Measurements from ENCODE around the gene TRAM2.

Gene TRAM2, protein sequence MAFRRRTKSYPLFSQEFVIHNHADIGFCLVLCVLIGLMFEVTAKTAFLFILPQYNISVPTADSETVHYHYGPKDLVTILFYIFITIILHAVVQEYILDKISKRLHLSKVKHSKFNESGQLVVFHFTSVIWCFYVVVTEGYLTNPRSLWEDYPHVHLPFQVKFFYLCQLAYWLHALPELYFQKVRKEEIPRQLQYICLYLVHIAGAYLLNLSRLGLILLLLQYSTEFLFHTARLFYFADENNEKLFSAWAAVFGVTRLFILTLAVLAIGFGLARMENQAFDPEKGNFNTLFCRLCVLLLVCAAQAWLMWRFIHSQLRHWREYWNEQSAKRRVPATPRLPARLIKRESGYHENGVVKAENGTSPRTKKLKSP

DNA sequence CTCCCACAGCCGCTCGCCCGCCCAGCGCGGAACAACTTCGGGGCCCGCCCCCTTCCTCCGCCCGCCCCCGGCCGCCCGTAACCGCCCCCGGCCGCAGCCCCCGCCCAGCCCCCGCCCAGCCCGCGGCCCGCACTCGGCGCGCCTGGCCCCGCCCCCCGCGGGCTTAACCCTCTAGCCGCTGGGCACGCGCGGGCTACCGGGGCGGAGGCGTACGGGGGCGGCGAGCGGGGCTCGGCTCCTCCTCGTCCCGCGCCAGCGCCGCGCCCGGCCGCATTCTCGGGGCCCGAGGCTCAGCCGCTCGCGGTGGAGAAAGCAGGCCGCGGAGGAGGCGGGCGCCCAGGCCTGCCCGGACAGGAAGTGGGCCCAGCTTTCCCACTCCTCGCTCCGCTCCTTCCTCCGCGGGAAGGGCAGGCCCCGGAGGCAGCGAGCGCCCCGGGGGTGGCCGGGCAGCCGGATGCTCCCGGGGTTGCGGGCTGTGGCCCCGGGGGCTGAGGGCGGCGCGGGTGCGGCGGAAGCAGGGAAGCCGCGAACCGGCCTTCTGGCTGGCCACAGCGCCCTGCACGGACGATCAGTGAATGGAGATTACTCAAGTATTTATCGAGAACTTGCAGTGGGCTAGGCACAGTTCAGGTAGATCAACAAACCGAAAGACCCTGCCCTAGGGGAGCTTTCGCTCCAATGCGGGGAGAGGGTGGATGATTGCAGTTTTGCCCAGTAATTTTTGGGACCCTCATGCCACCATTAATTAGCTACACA lies at the start of gene TRAM2:
TSS of gene TRAM2 (minus strand) at position 39 of the 756 bp plus-strand sequence. CDS start 145 bp downstream, outside the sequence.
- Mint-ChIP-seq H3K27ac (peak within 1 kb of the TSS; percentile 76), H3K4me3 (peak within 1 kb of the TSS; percentile 89), H3K36me3 (ENCODE audit: low read depth) (peaks cover 5% of the 10 kb centered on the region), H3K4me1 (ENCODE audit: low read depth) (peaks cover 28% of the 10 kb centered on the region), H3K9me3 (no peaks in the 10 kb centered on the region), H3K27me3 (ENCODE audit: low read depth) (peaks cover 24% of the 10 kb centered on the region)

DNA sequence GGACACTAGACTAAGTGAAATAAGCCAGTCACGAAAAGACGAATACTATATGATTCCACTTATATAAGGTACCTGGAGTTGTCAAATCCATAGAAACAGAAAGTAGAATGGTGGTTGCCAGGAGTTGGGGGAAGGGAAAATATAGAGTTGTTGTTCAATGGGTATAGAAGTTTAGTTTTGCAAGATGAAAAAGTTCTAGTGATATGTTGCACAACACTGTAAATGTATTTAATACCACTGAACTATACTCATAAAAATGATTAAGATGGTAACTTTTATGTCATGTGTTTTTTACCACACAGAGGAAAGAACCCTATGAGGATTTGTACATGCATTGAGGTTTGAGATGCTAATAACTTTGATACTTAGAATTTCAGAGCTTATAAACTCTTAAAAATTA lies 46.0 kb upstream of the TRAM2 start:
- Mint-ChIP-seq H3K27me3 (ENCODE audit: low read depth) (peaks cover 31% of the 10 kb centered on the region), H3K4me1 (ENCODE audit: low read depth) (no peaks in the 10 kb centered on the region), H3K36me3 (ENCODE audit: low read depth) (no peaks in the 10 kb centered on the region), H3K27ac (no peak overlapping the region), H3K4me3 (no peak overlapping the region), H3K9me3 (no peaks in the 10 kb centered on the region)

DNA sequence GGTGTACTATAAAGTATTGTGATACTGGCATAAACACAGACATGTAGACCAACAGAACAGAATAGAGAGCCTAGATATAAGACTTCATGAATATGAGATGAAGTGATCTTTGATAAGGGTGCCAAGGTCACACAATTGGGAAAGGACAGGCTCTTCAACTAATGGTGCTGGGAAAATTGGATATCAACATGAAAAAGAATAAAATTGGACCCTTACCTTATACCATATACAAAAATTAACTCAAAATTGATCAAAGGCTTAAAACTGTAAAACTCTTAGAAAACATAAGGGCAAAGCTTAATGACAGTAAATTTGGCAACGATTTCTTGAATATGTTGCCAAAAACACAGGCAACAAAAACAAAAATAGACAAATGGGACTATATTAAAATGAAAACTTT lies 44.8 kb upstream of the TRAM2 start:
- no peak overlapping the region for H3K27ac Mint-ChIP-seq
- H3K4me1 Mint-ChIP-seq (ENCODE audit: low read depth) = no peaks in the 10 kb centered on the region
- no peaks in the 10 kb centered on the region for H3K9me3 Mint-ChIP-seq
- H3K27me3 Mint-ChIP-seq (ENCODE audit: low read depth) = peaks cover 36% of the 10 kb centered on the region
- no peaks in the 10 kb centered on the region for H3K36me3 Mint-ChIP-seq (ENCODE audit: low read depth)
- no peak overlapping the region for H3K4me3 Mint-ChIP-seq

- Mint-ChIP-seq H3K27ac (no peak overlapping the region), H3K9me3 (no peaks in the 10 kb centered on the region), H3K4me1 (ENCODE audit: low read depth) (no peaks in the 10 kb centered on the region), H3K4me3 (no peak overlapping the region), H3K36me3 (ENCODE audit: low read depth) (no peaks in the 10 kb centered on the region), H3K27me3 (ENCODE audit: low read depth) (peaks cover 30% of the 10 kb centered on the region)
Observed at GRCh38 chr6:52620906-52621190, 44.0 kb upstream of the TRAM2 start.

DNA sequence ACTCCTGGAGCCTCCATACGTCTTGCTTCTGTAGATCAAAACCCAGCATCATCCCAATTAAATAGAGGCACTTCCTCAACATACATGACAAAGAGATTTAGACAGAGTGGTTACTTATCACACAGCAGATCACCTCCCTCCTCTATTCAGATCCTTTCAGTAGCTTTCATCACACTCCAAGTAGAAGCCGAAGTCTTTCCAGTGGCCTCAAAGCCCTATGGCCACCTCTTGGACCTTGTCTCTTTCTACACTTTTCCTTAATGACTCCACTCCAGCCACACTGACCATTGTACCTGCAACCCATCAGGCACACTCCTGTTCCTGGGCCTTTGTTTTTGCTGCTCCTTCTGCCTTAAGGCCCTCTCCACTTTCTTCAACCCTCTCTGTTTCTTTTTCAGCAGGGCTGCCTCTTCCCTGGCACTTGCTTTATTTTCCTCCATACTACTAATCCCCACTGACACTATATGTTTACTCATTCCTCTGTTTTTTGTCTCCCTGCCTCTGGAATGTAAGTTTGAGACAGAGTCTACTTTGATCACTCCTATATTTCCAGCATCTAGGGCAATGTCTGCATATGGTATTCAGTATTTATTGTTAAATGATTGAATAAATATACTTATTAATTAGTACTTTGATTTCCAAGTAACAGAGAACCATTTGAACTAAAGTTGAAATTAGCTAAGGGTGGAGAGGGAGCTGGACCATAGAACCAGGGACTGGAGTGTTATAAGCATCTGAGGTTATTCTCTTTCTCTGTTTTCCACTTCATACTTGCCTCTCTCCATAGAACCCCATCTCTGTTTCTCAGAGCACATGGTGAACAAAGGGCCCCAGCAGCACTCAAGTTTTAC lies 43.4 kb upstream of the TRAM2 start:
- H3K27me3 Mint-ChIP-seq (ENCODE audit: low read depth) = peaks cover 24% of the 10 kb centered on the region
- no peaks in the 10 kb centered on the region for H3K9me3 Mint-ChIP-seq
- no peaks in the 10 kb centered on the region for H3K4me1 Mint-ChIP-seq (ENCODE audit: low read depth)
- H3K4me3 Mint-ChIP-seq = no peak overlapping the region
- H3K36me3 Mint-ChIP-seq (ENCODE audit: low read depth) = no peaks in the 10 kb centered on the region
- no peak overlapping the region for H3K27ac Mint-ChIP-seq

- H3K9me3 Mint-ChIP-seq = no peaks in the 10 kb centered on the region
- no peaks in the 10 kb centered on the region for H3K36me3 Mint-ChIP-seq (ENCODE audit: low read depth)
- H3K27me3 Mint-ChIP-seq (ENCODE audit: low read depth) = peaks cover 23% of the 10 kb centered on the region
- no peaks in the 10 kb centered on the region for H3K4me1 Mint-ChIP-seq (ENCODE audit: low read depth)
- no peak overlapping the region for H3K4me3 Mint-ChIP-seq
- H3K27ac Mint-ChIP-seq = no peak overlapping the region
Observed at GRCh38 chr6:52617087-52617486, 40.2 kb upstream of the TRAM2 start.

DNA sequence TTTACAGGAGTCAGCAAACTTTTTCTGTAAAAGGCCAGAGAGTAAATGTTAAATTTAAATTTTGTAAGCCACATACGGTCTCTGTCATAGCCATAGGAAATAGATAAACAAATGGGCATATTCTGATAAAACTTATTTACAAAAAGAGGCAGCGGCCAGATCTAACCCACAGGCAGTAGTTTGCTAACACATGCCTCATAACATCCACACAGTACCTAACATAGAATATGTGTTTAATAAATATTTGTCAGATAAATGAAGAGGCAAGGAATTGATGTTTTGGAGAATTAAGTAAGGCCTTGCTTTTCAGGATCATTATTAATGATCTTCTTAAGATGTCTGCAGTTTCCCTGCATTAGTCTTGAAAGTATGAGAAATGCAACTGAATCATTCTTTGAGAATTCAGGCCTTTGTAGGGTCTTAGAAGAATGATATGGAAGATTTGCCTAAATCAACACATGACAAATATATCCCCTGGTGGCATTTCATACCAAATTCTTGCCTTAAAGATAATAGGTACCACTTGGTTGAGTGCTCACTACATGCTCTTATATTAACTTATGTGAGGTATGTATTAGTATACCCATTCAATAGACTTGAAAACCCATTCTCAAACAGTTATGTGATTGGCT lies 39.3 kb upstream of the TRAM2 start:
- H3K4me1 Mint-ChIP-seq (ENCODE audit: low read depth) = no peaks in the 10 kb centered on the region
- no peaks in the 10 kb centered on the region for H3K9me3 Mint-ChIP-seq
- H3K4me3 Mint-ChIP-seq = no peak overlapping the region
- H3K27ac Mint-ChIP-seq = no peak overlapping the region
- H3K36me3 Mint-ChIP-seq (ENCODE audit: low read depth) = no peaks in the 10 kb centered on the region
- H3K27me3 Mint-ChIP-seq (ENCODE audit: low read depth) = peaks cover 17% of the 10 kb centered on the region

DNA sequence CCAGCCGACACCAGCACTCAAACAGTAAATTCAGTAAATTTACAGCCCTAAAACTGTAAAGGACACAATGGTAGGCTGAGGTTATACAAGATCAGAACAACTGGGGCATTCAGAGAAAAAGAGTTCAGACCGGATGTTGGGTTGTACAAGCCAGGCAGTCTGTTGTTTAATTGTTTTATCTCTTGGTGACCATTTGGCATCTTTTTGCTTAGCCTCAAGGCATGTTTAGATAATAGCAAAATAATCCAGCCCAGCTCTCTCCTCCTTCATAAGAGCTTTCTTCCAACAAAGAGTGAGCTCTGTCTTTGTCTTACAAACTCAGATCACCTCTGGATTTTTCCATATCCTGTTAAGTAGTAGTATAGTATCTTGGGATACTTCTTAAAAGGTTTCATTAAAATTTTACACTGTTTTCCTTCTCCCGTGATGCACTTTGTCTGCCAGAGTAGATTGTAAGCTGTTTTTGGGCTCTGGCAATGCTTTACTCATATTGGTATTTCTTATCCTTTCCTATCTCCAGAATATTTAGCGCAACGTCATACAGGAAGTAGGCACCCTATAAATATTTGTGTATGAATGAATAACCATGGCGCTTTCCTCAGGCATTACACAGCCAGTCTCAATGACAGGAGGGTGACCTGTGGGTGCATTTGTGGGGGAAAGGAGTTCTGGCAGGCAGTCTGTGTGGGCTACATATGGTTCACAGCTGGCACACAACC lies 35.6 kb upstream of the TRAM2 start:
- H3K36me3 Mint-ChIP-seq (ENCODE audit: low read depth) = no peaks in the 10 kb centered on the region
- H3K27me3 Mint-ChIP-seq (ENCODE audit: low read depth) = peaks cover 22% of the 10 kb centered on the region
- no peak overlapping the region for H3K27ac Mint-ChIP-seq
- no peaks in the 10 kb centered on the region for H3K4me1 Mint-ChIP-seq (ENCODE audit: low read depth)
- no peak overlapping the region for H3K4me3 Mint-ChIP-seq
- peaks cover 13% of the 10 kb centered on the region for H3K9me3 Mint-ChIP-seq

DNA sequence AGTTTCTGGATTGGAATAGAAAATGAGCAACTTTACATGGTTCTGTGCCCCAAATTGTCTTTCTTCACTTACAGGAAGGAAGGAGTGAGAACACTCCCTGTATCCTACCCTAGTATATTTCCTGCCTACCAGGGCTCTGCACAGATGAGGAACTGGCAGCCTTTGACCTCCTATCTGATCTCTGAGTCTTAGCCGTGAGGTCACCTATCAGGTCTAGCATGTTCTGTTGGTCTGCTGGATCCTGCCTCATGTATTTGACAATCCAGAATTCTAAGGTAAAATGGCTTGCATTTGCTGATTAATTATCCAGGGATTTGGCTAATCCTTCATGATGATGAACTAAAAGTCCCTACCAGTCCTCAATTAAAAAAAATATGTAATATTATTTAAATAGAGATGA lies 35.0 kb upstream of the TRAM2 start:
- Mint-ChIP-seq H3K9me3 (peaks cover 13% of the 10 kb centered on the region), H3K4me3 (no peak overlapping the region), H3K36me3 (ENCODE audit: low read depth) (no peaks in the 10 kb centered on the region), H3K4me1 (ENCODE audit: low read depth) (no peaks in the 10 kb centered on the region), H3K27me3 (ENCODE audit: low read depth) (peaks cover 18% of the 10 kb centered on the region), H3K27ac (no peak overlapping the region)

DNA sequence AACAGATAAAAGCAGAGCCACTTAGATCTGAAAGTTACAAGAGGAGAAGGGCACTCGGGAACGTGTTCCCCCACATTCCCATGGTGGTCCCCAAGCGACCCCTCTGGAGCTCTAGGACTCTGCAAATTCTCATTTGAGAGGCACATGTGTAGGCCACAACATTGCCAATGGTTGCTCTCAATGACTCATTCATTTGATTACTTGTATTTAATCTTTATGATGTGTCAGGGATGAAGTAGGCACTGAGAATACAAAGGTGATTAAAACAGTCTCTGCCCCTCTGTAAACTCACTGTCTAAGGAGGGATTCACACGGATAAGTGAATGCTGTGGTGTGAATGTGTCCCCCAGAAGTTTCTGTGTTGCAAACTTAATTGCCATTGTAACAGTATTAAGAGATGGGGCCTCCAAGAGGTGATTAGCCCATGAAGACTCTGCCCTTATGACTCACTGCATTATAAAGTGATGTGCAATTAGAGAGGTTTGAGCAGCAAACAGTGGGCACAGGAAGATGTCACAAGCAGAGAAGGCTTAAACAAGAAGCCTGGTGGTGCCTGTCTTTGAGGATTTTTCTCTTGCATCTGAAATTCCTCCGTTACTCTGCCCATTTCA lies 34.0 kb upstream of the TRAM2 start:
- Mint-ChIP-seq H3K4me3 (no peak overlapping the region), H3K27ac (no peak overlapping the region), H3K4me1 (ENCODE audit: low read depth) (no peaks in the 10 kb centered on the region), H3K9me3 (peaks cover 13% of the 10 kb centered on the region), H3K36me3 (ENCODE audit: low read depth) (no peaks in the 10 kb centered on the region), H3K27me3 (ENCODE audit: low read depth) (peaks cover 26% of the 10 kb centered on the region)

- Mint-ChIP-seq H3K9me3 (peaks cover 13% of the 10 kb centered on the region), H3K27me3 (ENCODE audit: low read depth) (peaks cover 26% of the 10 kb centered on the region), H3K4me3 (no peak overlapping the region), H3K4me1 (ENCODE audit: low read depth) (no peaks in the 10 kb centered on the region), H3K36me3 (ENCODE audit: low read depth) (no peaks in the 10 kb centered on the region), H3K27ac (no peak overlapping the region)
Observed at GRCh38 chr6:52610011-52610410, 33.2 kb upstream of the TRAM2 start.

- Mint-ChIP-seq H3K4me1 (ENCODE audit: low read depth) (no peaks in the 10 kb centered on the region), H3K9me3 (peaks cover 13% of the 10 kb centered on the region), H3K36me3 (ENCODE audit: low read depth) (no peaks in the 10 kb centered on the region), H3K27me3 (ENCODE audit: low read depth) (peaks cover 32% of the 10 kb centered on the region), H3K4me3 (no peak overlapping the region), H3K27ac (no peak overlapping the region)
Observed at GRCh38 chr6:52605610-52606185, 28.8 kb upstream of the TRAM2 start.

DNA sequence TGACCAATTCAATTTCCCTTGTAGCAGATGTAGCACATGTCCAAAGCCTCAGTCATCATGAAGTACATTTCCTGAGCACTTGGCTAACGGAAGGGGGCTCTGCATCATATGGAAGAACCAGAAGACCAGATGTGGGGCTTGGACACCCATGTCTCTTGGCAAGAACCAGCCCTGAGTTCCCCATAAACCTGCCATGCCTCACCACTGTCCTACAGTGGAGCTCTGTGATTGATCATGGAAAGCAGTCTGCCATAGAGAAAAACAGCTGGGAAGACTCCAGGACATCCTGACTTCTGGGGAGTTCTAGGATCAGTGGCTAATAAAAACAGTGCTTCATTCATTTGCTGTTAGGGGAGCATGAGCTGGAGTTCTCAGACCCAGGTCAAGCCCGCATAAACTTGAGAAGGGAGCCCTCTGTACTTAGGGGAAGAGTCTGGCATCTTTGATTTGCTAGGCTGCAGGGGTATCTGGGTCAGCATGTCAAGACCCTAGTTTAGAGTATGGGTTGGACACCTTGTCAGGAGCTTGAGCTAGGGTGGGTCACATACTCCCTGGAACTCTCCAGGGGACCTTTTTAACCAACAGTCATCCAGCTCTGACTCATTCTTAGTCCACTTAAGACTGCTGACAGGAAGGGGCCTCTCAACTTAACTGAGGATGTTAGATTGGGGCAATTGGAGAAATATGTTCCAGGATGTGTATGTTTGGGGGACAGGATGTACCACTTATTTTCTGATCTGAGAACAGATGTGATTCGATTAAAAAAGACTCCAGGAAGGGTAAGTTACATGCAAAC lies 26.3 kb upstream of the TRAM2 start:
- no peaks in the 10 kb centered on the region for H3K9me3 Mint-ChIP-seq
- H3K27me3 Mint-ChIP-seq (ENCODE audit: low read depth) = peaks cover 18% of the 10 kb centered on the region
- no peaks in the 10 kb centered on the region for H3K36me3 Mint-ChIP-seq (ENCODE audit: low read depth)
- H3K4me3 Mint-ChIP-seq = no peak overlapping the region
- no peaks in the 10 kb centered on the region for H3K4me1 Mint-ChIP-seq (ENCODE audit: low read depth)
- H3K27ac Mint-ChIP-seq = no peak overlapping the region
